HEK293 (cell line): ENCODE results near the gene ZFP42.

Source experiments
- ATF2 ChIP-seq: fragments of 450-650 bp; formaldehyde crosslinking; IDR thresholded peaks from 2 replicates; pipeline ENCODE4 v1.5.1; 2016; ENCODE audit warnings: missing biosample characterization, missing genetic modification characterization, low read depth
- CTCF ChIP-seq: fragments of 450-650 bp; formaldehyde crosslinking; IDR thresholded peaks from 2 replicates; pipeline ENCODE4 v1.5.1; 2016; ENCODE audit warnings: missing biosample characterization, missing genetic modification characterization
- REST ChIP-seq: fragments of 450-650 bp; formaldehyde crosslinking; IDR thresholded peaks from 2 replicates; pipeline ENCODE4 v1.5.1; 2016; ENCODE audit warnings: missing biosample characterization, missing genetic modification characterization
- TRIM28 ChIP-seq: IDR thresholded peaks from 2 replicates; pipeline ENCODE4 v1.6.1; 2011; ENCODE audit warnings: low read length, control low read depth, borderline replicate concordance
- ZBTB17 ChIP-seq: fragments of 450-650 bp; formaldehyde crosslinking; IDR thresholded peaks from 2 replicates; pipeline ENCODE4 v1.5.1; 2016; ENCODE audit warnings: missing biosample characterization, missing genetic modification characterization
- ZNF324 ChIP-seq: fragments of 450-650 bp; formaldehyde crosslinking; IDR thresholded peaks from 2 replicates; pipeline ENCODE4 v1.5.1; 2016; ENCODE audit warnings: missing biosample characterization, missing genetic modification characterization
- ZNF785 ChIP-seq: fragments of 450-650 bp; formaldehyde crosslinking; IDR thresholded peaks from 2 replicates; pipeline ENCODE4 v1.5.1; 2016; ENCODE audit warnings: missing biosample characterization, missing genetic modification characterization

GRCh38 chr4:187999406-187999932, 3.9 kb downstream of the ZFP42 start:
- TF ChIP-seq CTCF (tag by site-specific recombination) (no peak), ZNF324 (tag by site-specific recombination) (no peak), ZNF785 (tag by site-specific recombination) (no peak), REST (tag by site-specific recombination) (no peak), ZBTB17 (tag by site-specific recombination) (no peak), ATF2 (tag by site-specific recombination) (no peak), TRIM28 (no peak)
